H54 (cell line): ENCODE results near the gene CLDN6.

Experiments
- DNase-seq: peaks from one replicate; pipeline ENCODE4 v3.0.0; 2011; ENCODE audit warnings: low spot score, mixed read lengths; ENCODE audit not compliant: insufficient read length
- FAIRE-seq: peaks from 3 replicates; lab custom pipeline; 2011; peaks lifted over from hg19 to GRCh38; lab: Jason Lieb, UNC
- POLR2A ChIP-seq: IDR thresholded peaks from 2 replicates; pipeline ENCODE4 v1.6.1; 2011; ENCODE audit warnings: low read depth, mild to moderate bottlenecking, low read length

CLDN6 gene

GRCh38 chr16:2968368-2968737 is 49.6 kb downstream of the CLDN6 start:
- DNase-seq (no peak), FAIRE-seq (no peak)
- TF ChIP-seq POLR2A: no peak

- FAIRE-seq: no peak
These were observed 50.2 kb downstream of the CLDN6 start for GRCh38 chr16:2967721-2968161.

GRCh38 chr16:2967211-2967631 is 50.8 kb downstream of the CLDN6 start:
- no peak for FAIRE-seq
- TF ChIP-seq POLR2A: no peak

More at GRCh38 chr16:2967721-2968161, 50.2 kb downstream of the CLDN6 start:
- no peak for DNase-seq
- no peak for TF ChIP-seq POLR2A

GRCh38 chr16:2966808-2967191 is 51.2 kb downstream of the CLDN6 start:
- DNase-seq: no peak
- no peak for TF ChIP-seq POLR2A
- FAIRE-seq: no peak

More at GRCh38 chr16:2967211-2967631, 50.8 kb downstream of the CLDN6 start:
- no peak for DNase-seq

DNA sequence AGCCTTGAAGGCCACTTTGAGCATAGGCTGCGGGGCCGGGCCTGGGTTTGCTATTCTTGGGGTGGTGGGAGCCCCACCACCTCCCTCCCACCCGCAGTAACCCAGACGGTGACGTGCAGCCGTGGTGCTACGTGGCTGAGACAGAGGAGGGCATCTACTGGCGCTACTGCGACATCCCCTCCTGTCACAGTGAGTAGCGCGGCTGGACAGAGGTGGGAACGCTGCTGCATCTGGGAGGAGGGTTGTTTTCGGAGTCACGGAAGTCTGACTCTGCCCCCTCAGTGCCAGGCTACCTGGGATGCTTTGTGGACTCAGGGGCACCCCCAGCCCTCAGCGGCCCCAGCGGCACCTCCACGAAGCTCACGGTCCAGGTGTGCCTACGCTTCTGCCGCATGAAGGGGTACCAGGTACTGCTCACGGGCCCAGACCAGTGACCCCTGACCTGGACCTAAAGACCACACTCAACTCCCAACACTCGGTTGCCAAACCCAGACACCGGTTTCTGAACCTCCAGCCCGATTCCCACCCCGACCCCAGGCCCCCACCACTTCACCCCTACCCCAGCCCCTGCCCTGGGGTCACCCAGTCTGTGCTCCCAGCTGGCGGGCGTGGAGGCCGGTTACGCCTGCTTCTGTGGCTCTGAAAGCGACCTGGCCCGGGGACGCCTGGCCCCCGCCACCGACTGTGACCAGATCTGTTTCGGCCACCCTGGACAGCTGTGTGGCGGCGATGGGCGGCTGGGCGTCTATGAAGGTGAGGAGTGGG is 51.8 kb downstream of the CLDN6 start:
- TF ChIP-seq POLR2A: no peak
- no peak for FAIRE-seq
- DNase-seq: no peak
